ENCODE measurements around the gene KIF5A. TPM values are rescaled to one million over a fixed set of nuclear protein-coding genes. Genes with fewer than 3 reads are reported as not detected.

Gene KIF5A
- total and polyA plus RNA-seq, 2 of the 13 experiments (the other 11 are each of a cell fraction or from before 2014, with no cell fraction given): 1.6 to 11.9 TPM

GRCh38 chr12:57580466-57580795 is 30.6 kb downstream of the KIF5A start (continued):
- TF ChIP-seq ZBTB10 (CRISPR knock-in tag; IDR thresholded peaks at IDR 0.05; ENCODE audit: borderline replicate concordance): no peak
- TF ChIP-seq THRA (CRISPR knock-in tag; IDR thresholded peaks at IDR 0.05; ENCODE audit: borderline replicate concordance): no peak
- no peak for TF ChIP-seq ZFP36L2 (CRISPR knock-in tag; IDR thresholded peaks at IDR 0.05)
- TF ChIP-seq ZNF850 (CRISPR knock-in tag; conservative IDR thresholded peaks at IDR 0.05): no peak
- TF ChIP-seq ZFP91 (CRISPR knock-in tag; IDR thresholded peaks at IDR 0.05; ENCODE audit: borderline replicate concordance): no peak; the same call in 1 of the 2 replicates
- 0 out of 2 replicates have a peak, but pooled peaks have one; percentile 7 for TF ChIP-seq TAF1 (CRISPR knock-in tag; IDR thresholded peaks at IDR 0.05)
- TF ChIP-seq STAT5B (CRISPR knock-in tag; IDR thresholded peaks at IDR 0.05): no peak
- TF ChIP-seq HNF4A (CRISPR knock-in tag; IDR thresholded peaks at IDR 0.05): no peak
- TF ChIP-seq PRDM4 (CRISPR knock-in tag; IDR thresholded peaks at IDR 0.05; ENCODE audit: borderline replicate concordance): no peak
- no peak for TF ChIP-seq ZSCAN5A (CRISPR knock-in tag; IDR thresholded peaks at IDR 0.05; ENCODE audit: borderline replicate concordance)
- TF ChIP-seq CHD4 (IDR thresholded peaks at IDR 0.05; ENCODE audit: borderline replicate concordance, low read length): no peak
- no peak for TF ChIP-seq KLF12 (CRISPR knock-in tag; IDR thresholded peaks at IDR 0.05; ENCODE audit: borderline replicate concordance)
- TF ChIP-seq SRSF9 (IDR thresholded peaks at IDR 0.05; ENCODE audit: borderline replicate concordance, insufficient read depth, low read depth, low read length, poor library complexity, severe bottlenecking): no peak
- no peak for TF ChIP-seq RARG (CRISPR knock-in tag; IDR thresholded peaks at IDR 0.05; ENCODE audit: low read depth)
- TF ChIP-seq ZNF772 (CRISPR knock-in tag; IDR thresholded peaks at IDR 0.05): no peak
- TF ChIP-seq ZMYM3 (CRISPR knock-in tag; IDR thresholded peaks at IDR 0.05): no peak
- TF ChIP-seq NR2C2 (CRISPR knock-in tag; IDR thresholded peaks at IDR 0.05; ENCODE audit: borderline replicate concordance): no peak
- no peak for TF ChIP-seq ZNF446 (CRISPR knock-in tag; IDR thresholded peaks at IDR 0.05)
- no peak for TF ChIP-seq HINFP (CRISPR knock-in tag; IDR thresholded peaks at IDR 0.05; ENCODE audit: low read depth)
